ENCODE data around the gene ZNF732.
"Not testable (repeated sequence)": the region's sequence is repeated elsewhere in the genome, so short reads cannot be mapped to it uniquely, and the experiment has no call there.

Gene ZNF732

GRCh38 chr4:253936-254756 is 51.1 kb downstream of the ZNF732 start:
- no peak for DNase-seq

GRCh38 chr4:252065-252601 is 53.1 kb downstream of the ZNF732 start:
- no peak for DNase-seq

GRCh38 chr4:244471-244870 is 60.8 kb downstream of the ZNF732 start:
- peak; percentile 0 for DNase-seq

- DNase-seq, result no peak
Measured at GRCh38 chr4:243426-243825, 61.8 kb downstream of the ZNF732 start.

- DNase-seq, result peak; percentile 33
Measured at GRCh38 chr4:242121-242848, 63.0 kb downstream of the ZNF732 start.

- not testable (repeated sequence) for DNase-seq
Measured at GRCh38 chr4:241411-241810, 63.9 kb downstream of the ZNF732 start.

- DNase-seq, result no peak
Measured at GRCh38 chr4:236028-236427, 69.2 kb downstream of the ZNF732 start.

GRCh38 chr4:234178-234577 is 71.1 kb downstream of the ZNF732 start:
- no peak for DNase-seq

GRCh38 chr4:223913-224497 is 81.3 kb downstream of the ZNF732 start:
- DNase-seq, result no peak
